Activated T-cell treated with anti-CD3 and anti-CD28 coated beads for 1 hour (primary cell): ENCODE measurements around the gene SLC23A1.
"Not testable (repeated sequence)": the region's sequence is repeated elsewhere in the genome, so short reads cannot be mapped to it uniquely, and the experiment has no call there.

ENCODE experiments used
- DNase-seq: peaks from one replicate; pipeline ENCODE4 v3.0.0-alpha.2; 2020; ENCODE audit warnings: low read depth

SLC23A1 gene

GRCh38 chr5:139389701-139390638 is 6.9 kb upstream of the SLC23A1 start, which contains the start of gene MZB1:
MZB1 (minus strand) TSS chr5:139389913; CDS start chr5:139389856, 57 bp downstream.
- no peak for DNase-seq

DNA sequence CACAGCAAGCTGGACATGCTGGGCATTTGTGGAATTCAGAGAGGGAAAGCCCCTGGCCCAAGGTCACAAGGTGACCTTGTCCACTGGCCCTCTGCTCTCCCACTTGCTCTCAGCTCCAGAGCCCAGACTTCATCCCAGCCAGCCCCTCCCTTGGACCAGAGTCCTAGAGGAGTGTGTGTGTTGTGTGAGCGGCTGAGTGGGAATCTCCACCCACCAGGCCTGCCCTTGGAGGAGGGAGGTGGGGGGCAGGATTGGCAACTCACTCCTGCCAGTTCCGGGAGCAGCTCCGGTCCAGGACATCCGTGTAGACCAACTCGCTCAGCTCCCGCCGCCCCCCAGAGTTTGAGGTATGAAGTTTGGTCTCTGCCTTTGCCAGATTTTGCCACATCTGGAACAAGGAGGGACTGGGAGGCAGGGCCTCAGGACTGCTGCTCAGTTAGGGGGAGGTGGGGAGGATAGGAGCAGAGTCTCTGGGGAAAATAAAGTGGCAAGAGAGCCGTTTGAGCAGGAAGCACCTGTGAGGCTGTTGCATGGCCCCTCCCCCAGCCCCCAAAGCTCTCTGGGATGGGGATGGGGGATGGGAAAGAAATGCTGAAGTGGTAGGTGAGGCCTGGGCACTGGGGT is 5.2 kb upstream of the SLC23A1 start:
- no peak for DNase-seq

DNA sequence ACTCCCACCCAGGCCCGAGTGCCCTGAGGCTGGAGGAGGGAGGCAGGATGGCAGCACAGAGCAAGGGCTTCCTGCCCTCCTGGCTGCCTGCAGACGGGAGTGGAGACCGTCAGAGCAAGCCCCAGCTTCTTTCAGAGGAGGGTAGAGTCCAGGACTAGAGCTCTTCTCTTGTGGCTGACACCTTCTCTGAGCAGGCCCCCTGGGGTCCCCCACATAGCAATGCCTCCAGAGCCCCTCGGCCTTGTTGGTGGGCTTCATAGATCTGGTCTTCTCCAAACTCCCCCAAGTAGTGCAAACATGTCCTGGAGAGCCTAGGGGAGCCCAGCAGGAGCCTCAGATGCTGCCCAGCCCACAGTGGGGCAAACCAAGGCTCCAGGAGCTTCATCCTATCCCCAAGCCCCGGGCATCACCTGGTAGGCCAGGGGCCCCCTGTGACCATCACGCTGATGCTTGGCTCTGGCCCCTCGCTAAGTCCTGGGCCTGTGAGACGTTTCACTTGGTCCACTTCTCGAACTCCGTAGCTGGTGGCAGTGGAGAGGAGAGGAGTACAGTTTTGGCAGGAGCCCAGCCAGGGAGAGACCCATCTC is 4.6 kb upstream of the SLC23A1 start:
- DNase-seq: no peak

DNA sequence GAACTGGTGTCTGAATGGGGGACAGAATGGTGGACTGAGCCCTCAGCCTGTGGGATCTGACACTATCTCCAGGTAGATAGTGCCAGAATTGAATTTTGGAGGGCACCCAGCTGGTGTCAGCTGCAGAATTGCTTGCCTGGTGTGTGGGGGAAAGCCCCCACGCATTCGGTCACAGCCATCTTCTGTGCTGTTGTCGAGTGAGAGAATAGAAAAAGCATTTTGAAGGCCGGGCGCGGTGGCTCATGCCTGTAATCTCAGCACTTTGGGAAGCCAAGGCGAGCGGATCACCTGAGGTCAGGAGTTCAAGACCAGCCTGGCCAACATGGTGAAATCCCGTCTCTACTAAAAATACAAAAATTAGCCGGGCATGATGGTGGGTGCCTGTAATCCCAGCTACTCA is 3.9 kb upstream of the SLC23A1 start:
- DNase-seq: not testable (repeated sequence)

DNA sequence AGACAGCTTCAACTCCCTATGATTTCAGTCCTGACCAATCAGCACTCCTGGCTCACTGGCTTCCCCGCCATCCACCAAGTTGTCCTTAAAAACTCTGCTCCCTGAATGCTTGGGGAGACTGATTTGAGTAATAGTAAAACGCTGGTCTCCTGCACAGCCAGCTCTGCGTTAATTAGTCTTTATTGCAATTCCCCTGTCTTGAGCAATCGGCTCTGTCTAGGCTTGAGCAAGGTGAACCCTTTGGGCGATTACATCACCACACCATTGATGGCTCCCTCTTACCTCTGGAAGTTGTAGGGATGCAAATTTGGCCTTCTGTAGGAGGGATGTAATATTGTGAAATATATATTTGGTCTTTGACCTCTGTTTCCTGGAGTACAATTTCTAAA is 2.9 kb upstream of the SLC23A1 start:
- no peak for DNase-seq

GRCh38 chr5:139385061-139386049 is 2.3 kb upstream of the SLC23A1 start:
- no peak for DNase-seq

GRCh38 chr5:139384591-139385051 is 1.5 kb upstream of the SLC23A1 start:
- DNase-seq: no peak

DNA sequence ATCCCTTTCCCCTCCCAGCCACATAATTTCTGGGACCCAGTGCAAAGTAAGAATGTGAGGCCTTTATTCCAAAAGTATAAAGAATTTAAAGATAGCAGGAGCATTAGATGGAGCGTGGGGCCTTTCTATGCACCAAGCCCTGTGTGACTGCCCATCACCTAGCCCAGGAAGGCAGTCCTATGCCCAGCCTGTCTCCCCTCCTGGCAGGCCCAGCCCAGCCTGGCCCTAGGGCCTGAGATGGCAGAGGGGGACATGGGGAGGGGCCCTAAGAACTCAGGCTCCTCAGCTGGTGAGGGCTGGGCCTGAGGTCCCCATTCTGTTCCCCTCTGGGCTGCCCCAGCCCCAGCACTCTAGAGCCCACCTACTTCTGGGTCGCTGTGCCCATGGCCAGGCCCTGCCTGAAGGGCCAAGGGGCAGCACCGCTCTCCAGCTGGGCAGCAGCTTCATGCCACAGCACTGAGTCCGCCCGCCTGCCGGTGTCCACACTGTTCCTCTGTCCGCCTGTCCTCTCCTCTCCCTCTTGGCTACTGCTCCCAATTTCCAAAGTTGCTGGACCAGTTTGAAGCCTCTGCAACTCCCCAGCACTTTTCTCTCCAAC is 995 bp upstream of the SLC23A1 start:
- DNase-seq: no peak

DNA sequence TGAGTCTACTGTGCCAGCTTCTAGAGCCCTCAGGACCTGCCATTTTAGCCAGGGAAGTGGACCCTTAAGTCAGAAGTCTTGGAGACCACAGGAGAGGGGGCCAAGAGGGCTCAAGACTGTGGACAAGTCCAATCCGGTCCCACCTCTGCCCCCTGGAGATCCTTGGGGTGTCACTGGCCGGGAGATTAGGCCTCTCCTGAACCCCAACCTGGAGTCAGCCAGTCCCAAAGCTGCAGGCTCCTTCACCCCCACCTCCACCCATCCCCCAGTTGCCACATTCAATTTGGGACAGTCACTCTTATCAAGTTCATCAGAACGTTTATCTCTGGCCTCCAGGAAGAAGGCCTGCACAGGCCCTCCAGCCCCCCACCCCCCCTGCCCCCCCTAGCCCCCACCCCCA is 290 bp downstream of the SLC23A1 start:
- no peak for DNase-seq

DNA sequence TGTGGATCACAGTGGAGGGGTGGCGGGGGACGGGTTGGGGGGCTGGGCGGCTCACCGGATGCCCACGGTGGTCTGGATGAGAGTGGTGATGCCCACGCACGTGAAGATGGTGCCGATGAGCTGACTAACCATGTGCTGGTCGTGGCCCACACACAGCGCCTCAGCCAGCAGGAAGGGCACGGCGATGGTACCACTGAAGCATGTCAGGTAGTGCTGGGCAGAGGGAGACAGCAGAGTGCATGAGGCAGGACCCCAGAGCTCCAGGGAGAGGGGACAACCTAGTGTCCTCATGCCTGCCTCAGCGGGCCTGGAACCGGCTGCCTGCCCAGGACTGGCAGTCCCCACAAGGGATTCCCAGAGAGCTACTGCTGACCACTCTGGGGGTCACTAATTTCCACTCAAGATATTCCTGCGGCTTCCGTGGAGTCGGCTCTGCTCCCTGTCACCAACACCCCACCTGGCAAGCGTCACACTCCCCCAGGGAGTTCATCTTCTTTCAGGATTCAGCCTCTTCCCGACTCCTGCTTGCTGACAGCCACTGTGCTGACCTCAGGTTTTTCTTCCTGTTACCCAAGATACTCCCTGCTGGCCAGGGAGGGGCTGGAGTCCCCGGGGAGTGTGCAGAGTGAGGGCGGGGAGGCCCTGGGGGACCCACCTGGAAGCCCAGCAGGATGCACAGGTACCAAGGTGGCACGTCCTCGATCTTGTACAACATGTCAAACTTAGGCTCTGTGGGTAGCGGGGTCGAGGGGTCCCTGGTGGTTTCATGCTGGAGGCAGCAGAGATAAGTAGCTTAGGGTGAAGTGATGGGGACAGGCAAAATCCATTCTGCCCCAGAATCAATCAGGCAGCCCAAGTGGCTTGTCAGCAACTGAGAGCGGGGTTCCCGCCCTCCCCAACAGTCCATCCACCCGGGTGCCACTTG is 998 bp downstream of the SLC23A1 start:
- DNase-seq: no peak

DNA sequence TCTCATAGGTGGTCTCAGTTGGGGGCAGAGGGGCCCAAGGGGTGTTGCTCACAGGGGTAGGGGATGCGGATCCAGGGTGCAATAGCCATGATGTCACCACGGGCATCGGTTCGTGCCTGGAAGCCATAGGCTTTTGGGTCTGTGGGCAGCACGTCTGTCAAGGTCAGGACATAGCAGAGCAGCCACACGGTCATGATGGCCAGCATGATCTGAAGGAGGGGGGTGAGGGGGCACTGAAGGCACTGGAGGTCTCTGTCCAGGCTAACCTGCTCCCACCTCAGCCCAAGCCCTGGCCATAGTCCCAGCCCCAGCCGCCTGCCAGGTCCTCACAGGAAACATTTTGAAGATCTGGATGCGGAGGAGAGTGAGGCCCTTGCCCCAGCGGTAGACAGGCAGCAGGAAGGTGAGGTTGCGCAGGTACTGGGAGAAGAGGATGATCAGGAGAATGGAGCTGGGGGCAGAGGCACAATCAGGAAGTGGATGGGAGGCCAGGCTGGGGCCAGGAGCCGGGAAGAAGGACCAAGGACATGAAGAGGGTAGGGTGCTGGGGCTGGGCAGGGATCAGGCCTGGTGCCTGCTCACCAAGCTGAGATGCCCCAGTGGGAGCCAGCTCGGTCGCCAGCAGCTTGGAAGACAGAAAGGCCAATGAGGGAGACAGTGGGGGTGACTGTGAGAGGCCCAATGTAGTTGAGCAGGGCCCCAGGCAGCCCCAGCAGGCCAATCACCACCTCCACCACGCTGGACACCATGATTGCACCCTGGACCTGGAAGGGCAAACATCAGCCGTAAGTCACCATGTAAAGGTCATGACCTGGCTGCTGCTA is 3.3 kb downstream of the SLC23A1 start:
- DNase-seq: no peak

DNA sequence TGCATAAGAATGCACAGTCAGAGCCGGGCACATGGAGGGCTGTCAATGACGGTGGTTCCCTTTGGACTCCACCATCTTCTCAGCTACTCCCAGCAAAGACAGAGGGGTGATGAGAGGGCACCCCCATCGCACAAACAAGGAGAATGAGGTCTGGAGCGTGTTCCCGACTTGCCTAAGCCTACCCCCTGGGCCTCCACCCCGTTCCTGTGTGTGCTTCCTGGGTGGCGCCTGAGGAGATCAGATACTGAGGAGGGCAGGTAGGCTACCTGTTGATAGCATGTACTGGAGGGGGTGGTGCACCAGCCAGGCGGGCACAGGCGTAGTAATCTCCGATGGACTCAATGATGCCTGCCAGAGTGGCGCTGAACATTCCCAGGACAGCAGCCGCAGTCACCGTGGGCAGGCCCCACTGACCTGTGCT is 4.1 kb downstream of the SLC23A1 start:
- no peak for DNase-seq

DNA sequence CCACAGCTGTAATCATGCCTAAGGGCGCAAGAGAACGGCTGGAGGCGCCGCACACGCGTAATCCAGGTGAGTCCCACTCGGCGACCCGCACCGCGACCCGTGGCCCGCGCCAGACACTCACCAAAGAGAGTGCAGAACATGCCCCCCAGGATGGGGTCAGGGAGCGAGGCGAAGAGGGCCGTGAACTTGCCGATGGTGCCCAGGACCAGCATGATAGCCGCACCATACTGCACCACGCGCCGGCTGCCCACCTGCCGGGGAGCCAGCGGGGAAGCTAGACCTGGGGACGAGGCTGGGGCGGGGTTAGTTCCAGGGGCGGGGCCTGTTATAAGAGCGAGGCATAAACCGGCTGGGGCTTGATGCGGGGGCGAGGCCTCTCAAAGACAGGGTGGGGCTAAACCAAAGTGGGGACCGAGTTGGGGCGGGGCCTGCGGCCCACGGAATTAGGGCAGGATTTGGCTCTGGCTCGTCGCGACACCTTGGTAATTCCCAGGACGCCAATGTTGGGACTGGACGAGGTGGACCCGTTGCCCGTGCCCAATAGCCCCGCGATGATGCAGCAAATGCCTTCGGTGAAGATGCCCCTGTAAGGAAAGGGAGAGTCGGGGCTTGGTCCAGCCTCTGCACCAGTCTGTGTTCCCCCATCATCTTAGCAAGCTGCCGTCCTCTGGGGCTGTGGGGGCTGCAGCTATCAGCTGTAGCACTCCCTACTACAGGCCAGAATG is 4.8 kb downstream of the SLC23A1 start:
- DNase-seq: no peak

DNA sequence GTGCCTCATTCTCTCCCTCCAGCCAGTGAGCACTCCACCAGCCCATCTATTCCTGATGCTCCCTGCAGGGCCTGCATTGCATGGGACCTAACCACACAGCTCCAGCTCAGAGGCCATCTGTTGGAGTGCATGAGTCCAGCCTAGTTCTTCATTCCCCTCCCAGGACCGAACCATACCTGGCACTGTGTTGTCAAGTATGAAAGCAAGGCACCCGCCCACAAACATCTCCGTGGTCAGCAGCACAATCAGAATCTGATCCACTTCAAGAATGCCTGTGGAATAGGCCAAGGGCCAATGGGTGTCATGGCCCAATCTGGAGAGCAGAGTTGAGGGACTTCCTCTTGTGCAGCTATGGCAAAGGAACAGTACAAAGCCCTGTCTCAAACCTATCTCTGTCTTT is 5.9 kb downstream of the SLC23A1 start:
- no peak for DNase-seq

DNA sequence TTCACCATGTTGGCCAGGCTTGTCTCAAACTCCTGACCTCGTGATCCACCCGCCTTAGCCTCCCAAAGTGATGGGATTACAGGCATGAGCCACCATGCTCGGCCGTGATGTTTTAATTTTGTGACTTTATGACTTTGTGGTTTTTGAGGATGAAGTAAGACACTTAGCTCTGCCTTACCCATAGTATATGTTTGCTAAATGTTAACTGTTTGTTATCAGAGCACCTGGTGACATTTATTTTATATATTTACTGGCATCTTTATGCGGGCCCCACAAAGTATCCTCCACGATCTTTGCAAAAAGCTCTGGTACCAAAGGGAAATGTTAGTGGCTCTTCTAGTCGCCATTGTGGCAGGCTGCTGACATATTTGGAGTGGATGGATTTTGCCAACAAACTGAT is 6.7 kb downstream of the SLC23A1 start:
- no peak for DNase-seq

DNA sequence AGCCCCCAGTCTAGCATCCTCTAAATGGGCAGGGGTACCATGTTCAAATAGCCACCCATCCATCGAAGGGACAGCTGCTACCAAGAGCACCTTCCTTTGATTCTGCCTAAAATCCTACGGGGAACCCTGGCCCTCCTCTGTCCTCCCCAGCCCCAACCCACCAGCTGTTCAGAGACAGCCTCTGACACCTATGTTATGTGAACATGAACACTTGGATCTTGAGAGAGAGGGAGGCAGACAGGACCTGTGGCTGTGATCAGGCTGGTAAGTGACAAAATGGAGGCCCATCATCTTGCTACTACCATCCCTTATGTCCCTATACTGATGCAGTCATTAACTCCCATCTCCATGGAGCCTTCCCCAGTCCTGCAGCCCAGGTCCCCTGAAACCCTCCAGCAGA is 8.2 kb downstream of the SLC23A1 start:
- DNase-seq: no peak

GRCh38 chr5:139371482-139372435 is 11.3 kb downstream of the SLC23A1 start:
- no peak for DNase-seq
